Peyer's patch (tissue), 4 donors: ENCODE measurements around the gene MIOX. TPM values are rescaled to one million over a fixed set of nuclear protein-coding genes. Genes with fewer than 3 reads are reported as not detected.
A peak's percentile ranks its signal among the peaks of the same experiment; 100 is the strongest.

Source experiments
- DNase-seq, 3 donors: peaks; one replicate each; pipeline ENCODE4 v3.0.0-alpha.2; 2017 to 2019
- H3K27ac ChIP-seq, 4 donors: fragments of 200-600 bp; sonication (generic); one replicate each; pipeline ENCODE4 v1.5.1; 2016 to 2019
- H3K27me3 ChIP-seq, 2 donors: fragments of 200-600 bp; sonication (generic); one replicate each; pipeline ENCODE4 v1.5.1; 2019
- H3K36me3 ChIP-seq, 3 donors: fragments of 200-600 bp; sonication (generic); one replicate each; pipeline ENCODE4 v1.5.1; 2016 to 2019
- H3K4me1 ChIP-seq, 4 donors: fragments of 200-600 bp; sonication (generic); one replicate each; pipeline ENCODE4 v1.5.1; 2016 to 2019
- H3K4me3 ChIP-seq, 4 donors: fragments of 200-600 bp; sonication (generic); 1 replicate in 3 of 4; 2 replicates in 1 of 4; pipeline ENCODE4 v1.5.1; 2016 to 2019; ENCODE audit warnings: mild to moderate bottlenecking in 1 of 4
- H3K9me3 ChIP-seq, 4 donors: fragments of 200-600 bp; sonication (generic); one replicate each; pipeline ENCODE4 v1.5.1; 2016 to 2019; ENCODE audit warnings: mild to moderate bottlenecking in 1 of 4
- CTCF ChIP-seq, 6 experiments: fragments of 450-650 bp in 4 of 6; fragments of 200-600 bp in 2 of 6; sonication (generic) in 1 of 6; IDR thresholded peaks; one replicate each; pipeline ENCODE4 v1.5.1; 2017 to 2019; ENCODE audit warnings: antibody characterized with exemption in 6 of 6, mild to moderate bottlenecking in 3 of 6, moderate library complexity in 1 of 6
- POLR2A ChIP-seq, 2 donors: fragments of 450-650 bp; IDR thresholded peaks; one replicate each; pipeline ENCODE4 v1.5.1; 2017; ENCODE audit warnings: antibody characterized with exemption in 2 of 2, mild to moderate bottlenecking in 2 of 2, moderate library complexity in 2 of 2
- total RNA-seq, 4 donors: library from RNA; depleted of rRNA; stranded (reverse); fragments of >200 nt; gene quantifications; one replicate each; pipeline ENCODE4 v1.1.0, GENCODE V29; 2016

Gene MIOX
- total RNA-seq, 4 donors from 2014 or later, result not detected

- H3K4me1 ChIP-seq, result peaks cover 0 to 38% (median 22%) of the 10 kb centered on the region in 4 donors
- TF ChIP-seq POLR2A (IDR thresholded peaks at IDR 0.05) (no peak), CTCF (IDR thresholded peaks at IDR 0.05) (no peak)
- H3K27me3 ChIP-seq, result peaks cover 0 to 22% of the 10 kb centered on the region in 2 donors
- H3K36me3 ChIP-seq, result no peaks in the 10 kb centered on the region
- H3K9me3 ChIP-seq, result no peaks in the 10 kb centered on the region
- H3K4me3 ChIP-seq, result no peak overlapping the region
- no peak overlapping the region for H3K27ac ChIP-seq
- no peak for DNase-seq
These were observed 8.7 kb upstream of the MIOX start for GRCh38 chr22:50477923-50478322.

GRCh38 chr22:50479721-50480120 lies 6.9 kb upstream of the MIOX start:
- DNase-seq, result no peak
- Histone ChIP-seq H3K9me3 (no peaks in the 10 kb centered on the region), H3K27ac (no peak overlapping the region), H3K4me3 (no peak overlapping the region), H3K4me1 (peaks cover 0 to 44% (median 21%) of the 10 kb centered on the region in 4 donors), H3K27me3 (peaks cover 0 to 22% of the 10 kb centered on the region in 2 donors), H3K36me3 (no peaks in the 10 kb centered on the region)
- TF ChIP-seq POLR2A (IDR thresholded peaks at IDR 0.05) (no peak), CTCF (IDR thresholded peaks at IDR 0.05) (no peak)

DNA sequence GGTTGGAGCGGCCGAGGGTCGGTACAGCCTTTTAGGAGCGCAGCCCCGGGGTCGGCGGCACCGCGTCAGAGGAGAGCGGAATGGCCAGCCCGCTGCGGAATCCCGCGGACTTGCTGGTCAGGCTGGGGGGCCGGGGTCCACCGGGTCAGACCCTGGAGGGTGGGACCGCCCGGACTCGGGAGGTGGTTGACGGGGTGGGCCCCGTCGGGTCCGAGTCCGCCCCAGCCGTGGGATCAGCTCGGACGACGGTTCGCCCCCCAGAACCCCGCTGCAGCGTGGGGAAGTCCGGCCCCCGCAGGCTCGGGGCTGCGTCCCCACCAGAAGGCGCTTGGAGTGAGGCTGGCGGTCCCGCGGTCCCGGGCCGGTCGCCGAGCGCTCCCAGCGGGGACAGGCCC lies 5.6 kb upstream of the MIOX start:
- peaks cover 0 to 22% of the 10 kb centered on the region in 2 donors for H3K27me3 ChIP-seq
- no peaks in the 10 kb centered on the region for H3K9me3 ChIP-seq
- peaks cover 0 to 41% (median 20%) of the 10 kb centered on the region in 4 donors for H3K4me1 ChIP-seq
- H3K36me3 ChIP-seq, result no peaks in the 10 kb centered on the region
- TF ChIP-seq POLR2A (IDR thresholded peaks at IDR 0.05), result no peak
- no peak for TF ChIP-seq CTCF (IDR thresholded peaks at IDR 0.05)
- no peak for DNase-seq
- peak overlapping the region; percentile 61 to 94 (median 71) for H3K4me3 ChIP-seq
- peak overlapping the region in 2 of 4 donors; percentile 80 to 85 for H3K27ac ChIP-seq

DNA sequence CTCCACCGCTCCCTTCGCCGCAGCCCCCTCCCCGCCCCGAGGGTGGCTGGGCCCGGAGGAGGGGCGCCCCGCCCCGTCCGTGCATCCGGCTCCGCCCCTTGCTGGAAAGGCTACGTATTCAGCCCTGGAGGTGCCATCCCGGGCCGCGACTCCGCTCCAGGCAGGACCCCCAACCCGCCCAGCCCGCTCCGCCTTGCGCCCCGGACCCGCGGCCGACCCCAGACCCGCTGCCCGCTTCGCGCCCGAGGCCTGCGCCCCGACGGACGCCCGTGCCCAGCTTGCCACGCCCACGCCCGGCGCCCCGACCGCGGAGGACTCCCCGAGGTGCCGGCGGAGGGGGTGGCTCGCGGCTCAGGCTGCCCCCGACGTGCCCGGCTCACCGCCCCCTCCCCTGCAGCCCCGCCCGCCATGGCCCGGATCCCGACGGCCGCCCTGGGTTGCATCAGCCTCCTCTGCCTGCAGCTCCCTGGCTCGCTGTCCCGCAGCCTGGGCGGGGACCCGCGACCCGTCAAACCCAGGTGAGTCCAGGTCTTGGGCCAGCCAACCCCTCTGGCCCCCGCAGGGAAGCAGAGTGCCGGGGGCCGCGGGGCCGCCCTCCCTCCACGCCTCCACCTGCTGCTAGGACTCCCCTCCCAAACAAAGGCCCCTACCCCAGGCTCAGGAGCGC lies 5.1 kb upstream of the MIOX start, which contains the start of gene ADM2:
Gene ADM2, plus strand, starts transcription at position 104 of the 667 bp plus-strand sequence. Its CDS starts 305 bp downstream, at position 409.
- peaks cover 0 to 41% (median 20%) of the 10 kb centered on the region in 4 donors for H3K4me1 ChIP-seq
- no peaks in the 10 kb centered on the region for H3K9me3 ChIP-seq
- DNase-seq, result peak; percentile 61 to 85 (median 70)
- peak within 1 kb of the TSS; percentile 61 to 94 (median 71) for H3K4me3 ChIP-seq
- peaks cover 0 to 22% of the 10 kb centered on the region in 2 donors for H3K27me3 ChIP-seq
- peak within 1 kb of the TSS; percentile 30 to 85 (median 75) for H3K27ac ChIP-seq
- TF ChIP-seq POLR2A (IDR thresholded peaks at IDR 0.05) (no peak), CTCF (IDR thresholded peaks at IDR 0.05) (no peak)
- no peaks in the 10 kb centered on the region for H3K36me3 ChIP-seq

DNA sequence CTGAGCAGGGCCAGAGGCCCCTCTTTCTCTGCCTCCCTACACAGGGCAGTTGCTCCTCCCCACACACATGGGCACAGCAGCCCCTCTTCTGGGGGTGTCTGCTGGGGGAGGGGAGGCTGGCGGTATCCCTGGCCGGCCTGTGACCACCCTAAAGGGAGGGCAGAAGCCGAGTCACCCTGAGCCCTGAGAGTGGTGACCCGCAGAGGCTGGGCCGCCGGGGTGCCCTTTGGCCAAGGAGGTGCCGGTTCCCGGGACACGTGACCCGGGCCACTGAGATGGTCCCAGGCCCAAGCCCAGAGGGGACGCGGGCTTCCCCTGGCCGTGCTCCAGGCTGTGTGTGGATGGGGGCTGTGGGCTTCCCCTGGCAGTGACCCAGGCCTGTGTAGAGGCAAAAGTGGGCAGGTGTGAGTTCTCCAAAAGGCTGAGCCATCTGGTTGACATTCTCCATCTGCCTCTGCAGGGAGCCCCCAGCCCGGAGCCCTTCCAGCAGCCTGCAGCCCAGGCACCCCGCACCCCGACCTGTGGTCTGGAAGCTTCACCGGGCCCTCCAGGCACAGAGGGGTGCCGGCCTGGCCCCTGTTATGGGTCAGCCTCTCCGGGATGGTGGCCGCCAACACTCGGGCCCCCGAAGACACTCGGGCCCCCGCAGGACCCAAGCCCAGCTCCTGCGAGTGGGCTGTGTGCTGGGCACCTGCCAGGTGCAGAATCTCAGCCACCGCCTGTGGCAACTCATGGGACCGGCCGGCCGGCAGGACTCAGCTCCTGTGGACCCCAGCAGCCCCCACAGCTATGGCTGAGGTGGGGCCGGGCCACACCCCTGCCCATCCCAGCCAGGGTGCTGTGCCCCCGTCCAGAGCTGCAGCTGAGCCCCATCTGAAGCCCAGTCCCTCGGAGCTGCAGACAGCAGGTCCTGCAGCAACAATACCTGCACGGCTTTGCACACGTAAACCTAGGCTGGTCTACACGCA lies 4.3 kb upstream of the MIOX start:
- Histone ChIP-seq H3K4me3 (peak overlapping the region; percentile 61 to 94 (median 71)), H3K9me3 (no peaks in the 10 kb centered on the region), H3K4me1 (peaks cover 0 to 41% (median 20%) of the 10 kb centered on the region in 4 donors), H3K36me3 (no peaks in the 10 kb centered on the region), H3K27ac (peak overlapping the region; percentile 30 to 85 (median 75)), H3K27me3 (peaks cover 0 to 22% of the 10 kb centered on the region in 2 donors)
- DNase-seq, result peak in 1 of 3 donors; percentile 69
- TF ChIP-seq CTCF (IDR thresholded peaks at IDR 0.05), result no peak
- peak; percentile 11 to 52 for TF ChIP-seq POLR2A (IDR thresholded peaks at IDR 0.05)
